HepG2 (cell line): ENCODE measurements around the gene UBL7. TPM values are rescaled to one million over a fixed set of nuclear protein-coding genes. Genes with fewer than 3 reads are reported as not detected.

Source experiments
- CC2D1A ChIP-seq: sonication (generic); formaldehyde crosslinking; IDR thresholded peaks from 2 replicates; pipeline ENCODE4 v1.8.1; 2023; ENCODE audit warnings: mild to moderate bottlenecking, missing genetic modification reagents
- HDAC1 ChIP-seq: sonication (generic); formaldehyde crosslinking; IDR thresholded peaks from 2 replicates; pipeline ENCODE4 v1.5.1; 2020; ENCODE audit warnings: mild to moderate bottlenecking, missing genetic modification reagents
- MZF1 ChIP-seq: sonication (generic); formaldehyde crosslinking; IDR thresholded peaks from 2 replicates; pipeline ENCODE4 v1.8.1; 2023; ENCODE audit warnings: mild to moderate bottlenecking, missing genetic modification reagents, borderline replicate concordance
- PHF8 ChIP-seq: sonication (generic); formaldehyde crosslinking; IDR thresholded peaks from 2 replicates; pipeline ENCODE4 v1.5.0; 2020; ENCODE audit warnings: missing genetic modification reagents
- REL ChIP-seq: sonication (generic); formaldehyde crosslinking; conservative IDR thresholded peaks from 2 replicates; pipeline ENCODE4 v1.8.0; 2022; ENCODE audit warnings: mild to moderate bottlenecking, missing genetic modification reagents, moderate library complexity
- SKI ChIP-seq: fragments of 450-650 bp; IDR thresholded peaks from one replicate; pipeline ENCODE4 v1.6.1; 2018; ENCODE audit warnings: mild to moderate bottlenecking; ENCODE audit not compliant: partially characterized antibody
- ZBTB1 ChIP-seq: sonication (generic); formaldehyde crosslinking; IDR thresholded peaks from 2 replicates; pipeline ENCODE4 v1.4.0; 2020; ENCODE audit warnings: missing genetic modification reagents, borderline replicate concordance
- ZNF205 ChIP-seq: IDR thresholded peaks from 2 replicates; pipeline ENCODE4 v1.6.1; 2018; ENCODE audit warnings: missing biosample characterization, missing genetic modification reagents
- polyA plus RNA-seq, 8 experiments: library from polyadenylated mRNA; depleted of rRNA in 3 of 8; stranded (reverse) in 7 of 8; unstranded in 1 of 8; fragments of >200 nt; fragmentation: Illumina TruSeq in 4 of 8; extraction: Trizol in 4 of 8; gene quantifications; 2 replicates each; pipeline versions ENCODE4 v1.2.1 to v1.2.3, GENCODE V29; 2011 to 2016; ENCODE audit warnings: low read depth in 4 of 8, missing spikeins in 1 of 8, mixed read lengths in 1 of 8; ENCODE audit not compliant: insufficient read depth in 1 of 8
- total RNA-seq, 5 experiments: library from RNA; depleted of rRNA; stranded (reverse); fragments of >200 nt; fragmentation: Illumina TruSeq; extraction: Trizol; gene quantifications; 2 replicates each; pipeline ENCODE4 v1.2.3, GENCODE V29; 2016; ENCODE audit warnings: low read depth in 1 of 5
- TF ChIP-seq, protein P1 (sequence below): sonication (generic); formaldehyde crosslinking; IDR thresholded peaks from 2 replicates; pipeline ENCODE4 v1.4.0; 2020; ENCODE audit warnings: mild to moderate bottlenecking, missing genetic modification reagents
- TF ChIP-seq, protein P2 (sequence below): fragments of 450-650 bp; IDR thresholded peaks from 2 replicates; pipeline ENCODE4 v1.6.1; 2017
- TF ChIP-seq, protein P3 (sequence below): sonication (generic); formaldehyde crosslinking; IDR thresholded peaks from 2 replicates; pipeline ENCODE4 v1.5.0; 2020; ENCODE audit warnings: mild to moderate bottlenecking, missing genetic modification reagents, borderline replicate concordance
- TF ChIP-seq, protein P4 (sequence below): sonication (generic); formaldehyde crosslinking; conservative IDR thresholded peaks from 2 replicates; pipeline ENCODE4 v1.8.0; 2022; ENCODE audit warnings: missing genetic modification reagents
- TF ChIP-seq, protein P5 (sequence below): sonication (generic); formaldehyde crosslinking; IDR thresholded peaks from 2 replicates; pipeline ENCODE4 v1.4.0; 2020; ENCODE audit warnings: mild to moderate bottlenecking, missing genetic modification reagents, borderline replicate concordance

Gene UBL7
- total and polyA plus RNA-seq, 2 of the 13 experiments (the other 11 are each of a cell fraction or from before 2014, with no cell fraction given): 55.0 to 63.5 TPM

DNA sequence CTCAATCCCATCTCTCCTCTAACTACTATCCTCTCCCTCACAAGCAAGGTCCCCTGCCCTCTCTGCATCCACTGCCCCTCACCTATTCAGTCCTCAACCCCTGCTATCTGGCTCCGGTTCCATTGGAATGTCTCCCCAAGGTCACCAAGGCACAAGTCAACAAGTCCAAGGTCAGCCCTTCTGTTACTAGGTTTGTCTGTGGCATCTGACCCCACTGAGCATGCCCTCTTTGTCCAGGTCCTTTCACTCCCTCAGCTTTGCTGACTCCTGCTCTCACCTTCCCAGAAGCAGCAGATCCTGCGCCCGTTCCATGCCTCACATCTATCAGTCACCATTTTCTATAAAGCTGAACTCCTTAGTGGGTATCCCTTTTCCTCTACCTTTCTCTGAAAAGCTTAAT, 18.9 kb downstream of the UBL7 start (continued):
- TF ChIP-seq ZBTB1 (CRISPR knock-in tag): no peak
- TF ChIP-seq, protein P1, sequence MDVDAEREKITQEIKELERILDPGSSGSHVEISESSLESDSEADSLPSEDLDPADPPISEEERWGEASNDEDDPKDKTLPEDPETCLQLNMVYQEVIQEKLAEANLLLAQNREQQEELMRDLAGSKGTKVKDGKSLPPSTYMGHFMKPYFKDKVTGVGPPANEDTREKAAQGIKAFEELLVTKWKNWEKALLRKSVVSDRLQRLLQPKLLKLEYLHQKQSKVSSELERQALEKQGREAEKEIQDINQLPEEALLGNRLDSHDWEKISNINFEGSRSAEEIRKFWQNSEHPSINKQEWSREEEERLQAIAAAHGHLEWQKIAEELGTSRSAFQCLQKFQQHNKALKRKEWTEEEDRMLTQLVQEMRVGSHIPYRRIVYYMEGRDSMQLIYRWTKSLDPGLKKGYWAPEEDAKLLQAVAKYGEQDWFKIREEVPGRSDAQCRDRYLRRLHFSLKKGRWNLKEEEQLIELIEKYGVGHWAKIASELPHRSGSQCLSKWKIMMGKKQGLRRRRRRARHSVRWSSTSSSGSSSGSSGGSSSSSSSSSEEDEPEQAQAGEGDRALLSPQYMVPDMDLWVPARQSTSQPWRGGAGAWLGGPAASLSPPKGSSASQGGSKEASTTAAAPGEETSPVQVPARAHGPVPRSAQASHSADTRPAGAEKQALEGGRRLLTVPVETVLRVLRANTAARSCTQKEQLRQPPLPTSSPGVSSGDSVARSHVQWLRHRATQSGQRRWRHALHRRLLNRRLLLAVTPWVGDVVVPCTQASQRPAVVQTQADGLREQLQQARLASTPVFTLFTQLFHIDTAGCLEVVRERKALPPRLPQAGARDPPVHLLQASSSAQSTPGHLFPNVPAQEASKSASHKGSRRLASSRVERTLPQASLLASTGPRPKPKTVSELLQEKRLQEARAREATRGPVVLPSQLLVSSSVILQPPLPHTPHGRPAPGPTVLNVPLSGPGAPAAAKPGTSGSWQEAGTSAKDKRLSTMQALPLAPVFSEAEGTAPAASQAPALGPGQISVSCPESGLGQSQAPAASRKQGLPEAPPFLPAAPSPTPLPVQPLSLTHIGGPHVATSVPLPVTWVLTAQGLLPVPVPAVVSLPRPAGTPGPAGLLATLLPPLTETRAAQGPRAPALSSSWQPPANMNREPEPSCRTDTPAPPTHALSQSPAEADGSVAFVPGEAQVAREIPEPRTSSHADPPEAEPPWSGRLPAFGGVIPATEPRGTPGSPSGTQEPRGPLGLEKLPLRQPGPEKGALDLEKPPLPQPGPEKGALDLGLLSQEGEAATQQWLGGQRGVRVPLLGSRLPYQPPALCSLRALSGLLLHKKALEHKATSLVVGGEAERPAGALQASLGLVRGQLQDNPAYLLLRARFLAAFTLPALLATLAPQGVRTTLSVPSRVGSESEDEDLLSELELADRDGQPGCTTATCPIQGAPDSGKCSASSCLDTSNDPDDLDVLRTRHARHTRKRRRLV (CRISPR knock-in tag): 0 out of 2 replicates have a peak, but pooled peaks have one; percentile 60
- no peak for TF ChIP-seq PHF8 (CRISPR knock-in tag)
- TF ChIP-seq REL (CRISPR knock-in tag): no peak
- peak; percentile 82; the same call in 1 of the 2 replicates for TF ChIP-seq HDAC1 (CRISPR knock-in tag)
- TF ChIP-seq SKI: peak; percentile 99
- no peak for TF ChIP-seq MZF1 (CRISPR knock-in tag)
- no peak for TF ChIP-seq ZNF205
- TF ChIP-seq, protein P2, sequence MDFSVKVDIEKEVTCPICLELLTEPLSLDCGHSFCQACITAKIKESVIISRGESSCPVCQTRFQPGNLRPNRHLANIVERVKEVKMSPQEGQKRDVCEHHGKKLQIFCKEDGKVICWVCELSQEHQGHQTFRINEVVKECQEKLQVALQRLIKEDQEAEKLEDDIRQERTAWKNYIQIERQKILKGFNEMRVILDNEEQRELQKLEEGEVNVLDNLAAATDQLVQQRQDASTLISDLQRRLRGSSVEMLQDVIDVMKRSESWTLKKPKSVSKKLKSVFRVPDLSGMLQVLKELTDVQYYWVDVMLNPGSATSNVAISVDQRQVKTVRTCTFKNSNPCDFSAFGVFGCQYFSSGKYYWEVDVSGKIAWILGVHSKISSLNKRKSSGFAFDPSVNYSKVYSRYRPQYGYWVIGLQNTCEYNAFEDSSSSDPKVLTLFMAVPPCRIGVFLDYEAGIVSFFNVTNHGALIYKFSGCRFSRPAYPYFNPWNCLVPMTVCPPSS: no peak
- no peak for TF ChIP-seq CC2D1A (CRISPR knock-in tag)
- TF ChIP-seq, protein P3, sequence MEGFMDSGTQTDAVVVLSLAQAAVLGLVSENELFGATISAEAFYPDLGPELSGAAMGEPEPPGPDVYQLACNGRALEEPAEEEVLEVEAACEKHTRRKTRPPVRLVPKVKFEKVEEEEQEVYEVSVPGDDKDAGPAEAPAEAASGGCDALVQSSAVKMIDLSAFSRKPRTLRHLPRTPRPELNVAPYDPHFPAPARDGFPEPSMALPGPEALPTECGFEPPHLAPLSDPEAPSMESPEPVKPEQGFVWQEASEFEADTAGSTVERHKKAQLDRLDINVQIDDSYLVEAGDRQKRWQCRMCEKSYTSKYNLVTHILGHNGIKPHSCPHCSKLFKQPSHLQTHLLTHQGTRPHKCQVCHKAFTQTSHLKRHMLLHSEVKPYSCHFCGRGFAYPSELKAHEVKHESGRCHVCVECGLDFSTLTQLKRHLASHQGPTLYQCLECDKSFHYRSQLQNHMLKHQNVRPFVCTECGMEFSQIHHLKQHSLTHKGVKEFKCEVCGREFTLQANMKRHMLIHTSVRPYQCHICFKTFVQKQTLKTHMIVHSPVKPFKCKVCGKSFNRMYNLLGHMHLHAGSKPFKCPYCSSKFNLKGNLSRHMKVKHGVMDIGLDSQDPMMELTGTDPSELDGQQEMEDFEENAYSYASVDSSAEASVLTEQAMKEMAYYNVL (CRISPR knock-in tag): peak; percentile 47; the same call in 1 of the 2 replicates
- TF ChIP-seq, protein P4, sequence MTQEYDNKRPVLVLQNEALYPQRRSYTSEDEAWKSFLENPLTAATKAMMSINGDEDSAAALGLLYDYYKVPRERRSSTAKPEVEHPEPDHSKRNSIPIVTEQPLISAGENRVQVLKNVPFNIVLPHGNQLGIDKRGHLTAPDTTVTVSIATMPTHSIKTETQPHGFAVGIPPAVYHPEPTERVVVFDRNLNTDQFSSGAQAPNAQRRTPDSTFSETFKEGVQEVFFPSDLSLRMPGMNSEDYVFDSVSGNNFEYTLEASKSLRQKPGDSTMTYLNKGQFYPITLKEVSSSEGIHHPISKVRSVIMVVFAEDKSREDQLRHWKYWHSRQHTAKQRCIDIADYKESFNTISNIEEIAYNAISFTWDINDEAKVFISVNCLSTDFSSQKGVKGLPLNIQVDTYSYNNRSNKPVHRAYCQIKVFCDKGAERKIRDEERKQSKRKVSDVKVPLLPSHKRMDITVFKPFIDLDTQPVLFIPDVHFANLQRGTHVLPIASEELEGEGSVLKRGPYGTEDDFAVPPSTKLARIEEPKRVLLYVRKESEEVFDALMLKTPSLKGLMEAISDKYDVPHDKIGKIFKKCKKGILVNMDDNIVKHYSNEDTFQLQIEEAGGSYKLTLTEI (CRISPR knock-in tag): no peak
- TF ChIP-seq, protein P5, sequence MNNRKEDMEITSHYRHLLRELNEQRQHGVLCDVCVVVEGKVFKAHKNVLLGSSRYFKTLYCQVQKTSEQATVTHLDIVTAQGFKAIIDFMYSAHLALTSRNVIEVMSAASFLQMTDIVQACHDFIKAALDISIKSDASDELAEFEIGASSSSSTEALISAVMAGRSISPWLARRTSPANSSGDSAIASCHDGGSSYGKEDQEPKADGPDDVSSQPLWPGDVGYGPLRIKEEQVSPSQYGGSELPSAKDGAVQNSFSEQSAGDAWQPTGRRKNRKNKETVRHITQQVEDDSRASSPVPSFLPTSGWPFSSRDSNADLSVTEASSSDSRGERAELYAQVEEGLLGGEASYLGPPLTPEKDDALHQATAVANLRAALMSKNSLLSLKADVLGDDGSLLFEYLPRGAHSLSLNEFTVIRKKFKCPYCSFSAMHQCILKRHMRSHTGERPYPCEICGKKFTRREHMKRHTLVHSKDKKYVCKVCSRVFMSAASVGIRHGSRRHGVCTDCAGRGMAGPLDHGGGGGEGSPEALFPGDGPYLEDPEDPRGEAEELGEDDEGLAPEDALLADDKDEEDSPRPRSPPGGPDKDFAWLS (CRISPR knock-in tag): no peak
